CD4-positive, alpha-beta memory T cell (primary cell): ENCODE data around the gene SLC4A3. TPM values are rescaled to one million over a fixed set of nuclear protein-coding genes. Genes with fewer than 3 reads are reported as not detected.

Source experiments
- CTCF ChIA-PET: fragments of 350-600 bp; sonication (Branson Sonifier 250); formaldehyde crosslinking; loops from one replicate; lab custom pipeline; 2021; ENCODE audit warnings: inconsistent platforms; ENCODE audit not compliant: partially characterized antibody; lab: Charles Lee
- POLR2A ChIA-PET: fragments of 350-600 bp; sonication (Branson Sonifier 250); formaldehyde crosslinking; loops from one replicate; lab custom pipeline; 2021; ENCODE audit not compliant: partially characterized antibody; lab: Charles Lee
- DNase-seq, 5 donors: peaks; one replicate each; pipeline versions ENCODE4 v3.0.0 to v3.0.0-alpha.2; 2020 to 2022; ENCODE audit warnings: mixed read lengths in 1 of 5
- H3K27ac ChIP-seq: one replicate; pipeline ENCODE4 v1.7.0; 2013; ENCODE audit warnings: low read depth, low read length
- H3K27me3 ChIP-seq: 2 replicates; pipeline ENCODE4 v1.7.0; 2013; ENCODE audit warnings: mild to moderate bottlenecking, low read length, moderate library complexity; ENCODE audit not compliant: insufficient read depth
- H3K36me3 ChIP-seq: 2 replicates; pipeline ENCODE4 v1.7.0; 2013; ENCODE audit warnings: mild to moderate bottlenecking, low read length, moderate library complexity; ENCODE audit not compliant: insufficient read depth
- H3K4me1 ChIP-seq: 2 replicates; pipeline ENCODE4 v1.7.0; 2013; ENCODE audit warnings: mild to moderate bottlenecking, low read length, moderate library complexity; ENCODE audit not compliant: insufficient read depth
- H3K4me3 ChIP-seq, 2 donors: one replicate each; pipeline ENCODE4 v1.7.0; 2013; ENCODE audit warnings: low read length in 2 of 2, mild to moderate bottlenecking in 1 of 2
- H3K9me3 ChIP-seq, 2 donors: one replicate each; pipeline ENCODE4 v1.7.0; 2013; ENCODE audit warnings: low read length in 2 of 2, control low read depth in 1 of 2; ENCODE audit not compliant: control insufficient read depth in 1 of 2
- H3K27ac Mint-ChIP-seq, 7 donors: one replicate each; pipeline ENCODE4 v1.8.0; 2020 to 2021; ENCODE audit warnings: mixed read lengths in 7 of 7, mild to moderate bottlenecking in 6 of 7, inconsistent platforms in 3 of 7, moderate library complexity in 3 of 7
- H3K27me3 Mint-ChIP-seq, 2 donors: one replicate each; pipeline ENCODE4 v1.8.0; 2020 to 2021; ENCODE audit warnings: mixed read lengths in 2 of 2
- H3K36me3 Mint-ChIP-seq, 2 donors: one replicate each; pipeline ENCODE4 v1.8.0; 2020 to 2021; ENCODE audit warnings: mixed read lengths in 2 of 2, inconsistent platforms in 1 of 2, mild to moderate bottlenecking in 1 of 2
- H3K4me1 Mint-ChIP-seq, 4 donors: one replicate each; pipeline ENCODE4 v1.8.0; 2020 to 2021; ENCODE audit warnings: mixed read lengths in 4 of 4, mild to moderate bottlenecking in 1 of 4
- H3K4me3 Mint-ChIP-seq, 8 donors: one replicate each; pipeline ENCODE4 v1.8.0; 2020 to 2021; ENCODE audit warnings: mixed read lengths in 8 of 8, mild to moderate bottlenecking in 7 of 8, moderate library complexity in 6 of 8, inconsistent platforms in 3 of 8
- H3K9me3 Mint-ChIP-seq, 8 donors: one replicate each; pipeline ENCODE4 v1.8.0; 2020 to 2021; ENCODE audit warnings: mixed read lengths in 8 of 8, mild to moderate bottlenecking in 5 of 8, inconsistent platforms in 3 of 8, moderate library complexity in 1 of 8
- intact Hi-C: fragments of 100-400 bp; cut with micrococcal nuclease; formaldehyde crosslinking; loops from one replicate; pipeline ENCODE4 v1.15.1; 2023
- polyA plus RNA-seq, 2 donors: library from polyadenylated mRNA; unstranded; fragments of 300-500 nt; fragmentation: Illumina TruSeq; gene quantifications; one replicate each; pipeline ENCODE4 v1.2.3, GENCODE V29; 2021
- total RNA-seq, 2 experiments: library from RNA; stranded (reverse); gene quantifications; one replicate each; pipeline ENCODE4 v1.2.3, GENCODE V29; 2021

The SLC4A3 gene
- total and polyA plus RNA-seq, 4 experiments from 2014 or later: not detected

GRCh38 chr2:219643788-219644398 is 16.5 kb downstream of the SLC4A3 start:
- H3K27me3 ChIP-seq: no peaks in the 10 kb centered on the region
- Mint-ChIP-seq H3K36me3 (no peaks in the 10 kb centered on the region), H3K27me3 (peaks cover 20 to 40% of the 10 kb centered on the region in 2 donors), H3K9me3 (no peaks in the 10 kb centered on the region), H3K4me1 (peaks cover 0 to 6% (median 4%) of the 10 kb centered on the region in 4 donors), H3K27ac (no peak overlapping the region), H3K4me3 (peak overlapping the region in 1 of 8 donors; percentile 49)
- intact Hi-C loops: loop anchor here (5.0 kb wide), 1 partner anchor 147 kb away; the partner anchor contains the start of gene GMPPA
- ChIA-PET POLR2A (no interaction called here), CTCF (interaction anchor here (4.7 kb wide), 1 partner anchor 103 kb away, joined by 51 read pairs; no protein-coding TSS in a partner anchor)
- H3K4me1 ChIP-seq: no peaks in the 10 kb centered on the region
- no peak for DNase-seq
- no peaks in the 10 kb centered on the region for H3K36me3 ChIP-seq
- no peak overlapping the region for H3K27ac ChIP-seq
- no peaks in the 10 kb centered on the region for H3K9me3 ChIP-seq
- no peak overlapping the region for H3K4me3 ChIP-seq

- no peak overlapping the region for H3K4me3 ChIP-seq
- H3K9me3 ChIP-seq: no peaks in the 10 kb centered on the region
- intact Hi-C loops: loop anchor here (5.0 kb wide), 1 partner anchor 148 kb away; the partner anchor contains the start of gene GMPPA
- no peaks in the 10 kb centered on the region for H3K4me1 ChIP-seq
- H3K36me3 Mint-ChIP-seq: no peaks in the 10 kb centered on the region
- H3K27ac Mint-ChIP-seq: peak overlapping the region in 1 of 7 donors; percentile 77
- H3K36me3 ChIP-seq: no peaks in the 10 kb centered on the region
- peaks cover 0 to 6% (median 4%) of the 10 kb centered on the region in 4 donors for H3K4me1 Mint-ChIP-seq
- DNase-seq: no peak
- no peak overlapping the region for H3K27ac ChIP-seq
- H3K9me3 Mint-ChIP-seq: no peaks in the 10 kb centered on the region
- peaks cover 22 to 41% of the 10 kb centered on the region in 2 donors for H3K27me3 Mint-ChIP-seq
- ChIA-PET CTCF (interaction anchor here (1.0 to 4.7 kb wide), 6 partner anchors 10 to 169 kb away, joined by 3 to 51 read pairs (median 4); no protein-coding TSS in a partner anchor), POLR2A (no interaction called here)
- no peak overlapping the region for H3K4me3 Mint-ChIP-seq
- no peaks in the 10 kb centered on the region for H3K27me3 ChIP-seq
Observed at GRCh38 chr2:219644801-219645480, 17.5 kb downstream of the SLC4A3 start.

- no peaks in the 10 kb centered on the region for H3K9me3 Mint-ChIP-seq
- ChIA-PET CTCF (interaction anchor here (1.0 to 1.8 kb wide), 6 partner anchors 11 to 170 kb away, joined by 3 to 6 read pairs (median 4); no protein-coding TSS in a partner anchor), POLR2A (no interaction called here)
- H3K27me3 ChIP-seq: no peaks in the 10 kb centered on the region
- H3K27me3 Mint-ChIP-seq: peaks cover 28 to 45% of the 10 kb centered on the region in 2 donors
- H3K4me1 ChIP-seq: no peaks in the 10 kb centered on the region
- no peaks in the 10 kb centered on the region for H3K9me3 ChIP-seq
- H3K27ac ChIP-seq: no peak overlapping the region
- intact Hi-C loops: no loop called here
- H3K36me3 Mint-ChIP-seq: no peaks in the 10 kb centered on the region
- H3K27ac Mint-ChIP-seq: no peak overlapping the region
- DNase-seq: no peak
- H3K4me3 Mint-ChIP-seq: no peak overlapping the region
- H3K4me3 ChIP-seq: no peak overlapping the region
- H3K4me1 Mint-ChIP-seq: peaks cover 0 to 6% (median 4%) of the 10 kb centered on the region in 4 donors
- no peaks in the 10 kb centered on the region for H3K36me3 ChIP-seq
Observed at GRCh38 chr2:219645631-219646527, 18.4 kb downstream of the SLC4A3 start.

GRCh38 chr2:219648176-219648575 is 20.7 kb downstream of the SLC4A3 start:
- H3K27ac ChIP-seq: no peak overlapping the region
- Mint-ChIP-seq H3K4me1 (no peaks in the 10 kb centered on the region), H3K27ac (no peak overlapping the region), H3K27me3 (peaks cover 36 to 39% of the 10 kb centered on the region in 2 donors), H3K9me3 (peaks cover 0 to 12% (median 3%) of the 10 kb centered on the region in 8 donors), H3K36me3 (no peaks in the 10 kb centered on the region), H3K4me3 (no peak overlapping the region)
- intact Hi-C loops: no loop called here
- no peaks in the 10 kb centered on the region for H3K36me3 ChIP-seq
- DNase-seq: no peak
- CTCF ChIA-PET: interaction anchor here (1.2 to 1.5 kb wide), 2 partner anchors 9 to 107 kb away, joined by 3 to 4 read pairs; no protein-coding TSS in a partner anchor
- no peaks in the 10 kb centered on the region for H3K27me3 ChIP-seq
- H3K4me3 ChIP-seq: no peak overlapping the region
- POLR2A ChIA-PET: no interaction called here
- H3K9me3 ChIP-seq: no peaks in the 10 kb centered on the region
- no peaks in the 10 kb centered on the region for H3K4me1 ChIP-seq

- no peaks in the 10 kb centered on the region for H3K9me3 ChIP-seq
- H3K36me3 ChIP-seq: no peaks in the 10 kb centered on the region
- intact Hi-C loops: no loop called here
- H3K27me3 ChIP-seq: no peaks in the 10 kb centered on the region
- POLR2A ChIA-PET: no interaction called here
- CTCF ChIA-PET: interaction anchor here (1.2 to 1.5 kb wide), 2 partner anchors 10 to 108 kb away, joined by 3 to 4 read pairs; no protein-coding TSS in a partner anchor
- no peak overlapping the region for H3K4me3 Mint-ChIP-seq
- no peak for DNase-seq
- no peaks in the 10 kb centered on the region for H3K4me1 Mint-ChIP-seq
- H3K27me3 Mint-ChIP-seq: peaks cover 36 to 39% of the 10 kb centered on the region in 2 donors
- no peak overlapping the region for H3K27ac ChIP-seq
- H3K36me3 Mint-ChIP-seq: no peaks in the 10 kb centered on the region
- H3K27ac Mint-ChIP-seq: no peak overlapping the region
- H3K4me1 ChIP-seq: no peaks in the 10 kb centered on the region
- no peak overlapping the region for H3K4me3 ChIP-seq
- peaks cover 0 to 12% (median 3%) of the 10 kb centered on the region in 8 donors for H3K9me3 Mint-ChIP-seq
Observed at GRCh38 chr2:219648963-219649362, 21.5 kb downstream of the SLC4A3 start.

- H3K27me3 Mint-ChIP-seq: peaks cover 37 to 38% of the 10 kb centered on the region in 2 donors
- ChIA-PET CTCF (interaction anchor here (1.7 kb wide), 1 partner anchor 9 kb away, joined by 5 read pairs; no protein-coding TSS in a partner anchor), POLR2A (no interaction called here)
- H3K27ac Mint-ChIP-seq: no peak overlapping the region
- H3K4me3 Mint-ChIP-seq: no peak overlapping the region
- Histone ChIP-seq H3K27me3 (no peaks in the 10 kb centered on the region), H3K27ac (no peak overlapping the region), H3K4me3 (no peak overlapping the region), H3K9me3 (no peaks in the 10 kb centered on the region), H3K4me1 (no peaks in the 10 kb centered on the region), H3K36me3 (no peaks in the 10 kb centered on the region)
- intact Hi-C loops: no loop called here
- no peak for DNase-seq
- no peaks in the 10 kb centered on the region for H3K36me3 Mint-ChIP-seq
- peaks cover 0 to 12% (median 3%) of the 10 kb centered on the region in 8 donors for H3K9me3 Mint-ChIP-seq
- no peaks in the 10 kb centered on the region for H3K4me1 Mint-ChIP-seq
Observed at GRCh38 chr2:219650426-219651248, 23.2 kb downstream of the SLC4A3 start.
